ENCODE data around the gene FAM3A. TPM values are rescaled to one million over a fixed set of nuclear protein-coding genes. Genes with fewer than 3 reads are reported as not detected.

Gene FAM3A
- total and polyA plus RNA-seq, 12 donors, result 13.5 to 115 (median 55.6) TPM

DNA sequence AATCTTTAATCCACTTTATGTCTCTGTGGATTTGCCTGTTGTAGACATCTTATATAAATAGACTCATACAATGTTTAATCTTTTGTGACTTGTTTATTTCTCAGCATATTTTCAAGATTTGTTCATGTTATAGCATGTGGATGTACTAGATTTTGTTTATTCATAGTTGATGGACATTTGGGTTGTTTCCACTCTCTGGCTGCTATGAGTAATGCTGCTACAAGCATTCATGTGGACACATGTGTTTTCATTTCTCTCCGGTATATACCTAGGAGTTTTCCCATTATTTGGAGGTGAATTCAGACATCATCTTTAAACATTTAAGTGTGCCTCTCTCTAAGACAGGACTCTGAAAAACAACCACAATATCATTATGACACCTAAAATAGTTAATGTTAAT, 33.7 kb upstream of the FAM3A start:
- H3K9me3 ChIP-seq (replicated peaks in 1 of 3), result no peaks in the 10 kb centered on the region
- TF ChIP-seq, protein P1, sequence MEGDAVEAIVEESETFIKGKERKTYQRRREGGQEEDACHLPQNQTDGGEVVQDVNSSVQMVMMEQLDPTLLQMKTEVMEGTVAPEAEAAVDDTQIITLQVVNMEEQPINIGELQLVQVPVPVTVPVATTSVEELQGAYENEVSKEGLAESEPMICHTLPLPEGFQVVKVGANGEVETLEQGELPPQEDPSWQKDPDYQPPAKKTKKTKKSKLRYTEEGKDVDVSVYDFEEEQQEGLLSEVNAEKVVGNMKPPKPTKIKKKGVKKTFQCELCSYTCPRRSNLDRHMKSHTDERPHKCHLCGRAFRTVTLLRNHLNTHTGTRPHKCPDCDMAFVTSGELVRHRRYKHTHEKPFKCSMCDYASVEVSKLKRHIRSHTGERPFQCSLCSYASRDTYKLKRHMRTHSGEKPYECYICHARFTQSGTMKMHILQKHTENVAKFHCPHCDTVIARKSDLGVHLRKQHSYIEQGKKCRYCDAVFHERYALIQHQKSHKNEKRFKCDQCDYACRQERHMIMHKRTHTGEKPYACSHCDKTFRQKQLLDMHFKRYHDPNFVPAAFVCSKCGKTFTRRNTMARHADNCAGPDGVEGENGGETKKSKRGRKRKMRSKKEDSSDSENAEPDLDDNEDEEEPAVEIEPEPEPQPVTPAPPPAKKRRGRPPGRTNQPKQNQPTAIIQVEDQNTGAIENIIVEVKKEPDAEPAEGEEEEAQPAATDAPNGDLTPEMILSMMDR (IDR thresholded peaks at IDR 0.05), result no peak
- TF ChIP-seq POLR2A (IDR thresholded peaks at IDR 0.05), result no peak
- no peak overlapping the region for H3K4me3 ChIP-seq
- H3K27me3 ChIP-seq, result no peaks in the 10 kb centered on the region
- WGBS, 4 donors, result 57 to 87% (median 75%) methylated on average over 1 of the region's 1 CpG
- H3K4me1 ChIP-seq (replicated peaks in 1 of 2), result peaks cover 7 to 10% of the 10 kb centered on the region in 2 donors
- H3K36me3 ChIP-seq (replicated peaks in 1 of 2), result peaks cover 0 to 6% of the 10 kb centered on the region in 2 donors
- no peak overlapping the region for H3K27ac ChIP-seq
- no peak for DNase-seq
- intact Hi-C loops (cut with DNase I), result no loop called here

DNA sequence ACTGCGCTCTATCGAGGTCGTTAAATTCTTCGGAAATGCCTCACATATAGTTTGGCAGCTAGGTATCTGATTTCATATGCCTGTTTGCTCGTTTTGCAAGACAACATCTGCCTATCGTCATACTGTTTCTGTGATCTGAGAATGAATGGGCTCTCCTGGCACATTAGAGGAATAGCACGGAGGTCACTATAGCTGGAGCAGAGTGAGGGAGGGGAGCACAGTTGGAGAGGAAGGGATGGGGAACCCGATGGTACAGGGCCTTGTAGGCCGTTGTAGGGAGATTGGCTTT, 31.9 kb upstream of the FAM3A start:
- peak overlapping the region; percentile 60 to 95 (median 79) for H3K27ac ChIP-seq
- TF ChIP-seq, protein P1 (IDR thresholded peaks at IDR 0.05), result no peak
- TF ChIP-seq POLR2A (IDR thresholded peaks at IDR 0.05), result no peak
- H3K36me3 ChIP-seq (replicated peaks in 1 of 2), result no peaks in the 10 kb centered on the region

DNA sequence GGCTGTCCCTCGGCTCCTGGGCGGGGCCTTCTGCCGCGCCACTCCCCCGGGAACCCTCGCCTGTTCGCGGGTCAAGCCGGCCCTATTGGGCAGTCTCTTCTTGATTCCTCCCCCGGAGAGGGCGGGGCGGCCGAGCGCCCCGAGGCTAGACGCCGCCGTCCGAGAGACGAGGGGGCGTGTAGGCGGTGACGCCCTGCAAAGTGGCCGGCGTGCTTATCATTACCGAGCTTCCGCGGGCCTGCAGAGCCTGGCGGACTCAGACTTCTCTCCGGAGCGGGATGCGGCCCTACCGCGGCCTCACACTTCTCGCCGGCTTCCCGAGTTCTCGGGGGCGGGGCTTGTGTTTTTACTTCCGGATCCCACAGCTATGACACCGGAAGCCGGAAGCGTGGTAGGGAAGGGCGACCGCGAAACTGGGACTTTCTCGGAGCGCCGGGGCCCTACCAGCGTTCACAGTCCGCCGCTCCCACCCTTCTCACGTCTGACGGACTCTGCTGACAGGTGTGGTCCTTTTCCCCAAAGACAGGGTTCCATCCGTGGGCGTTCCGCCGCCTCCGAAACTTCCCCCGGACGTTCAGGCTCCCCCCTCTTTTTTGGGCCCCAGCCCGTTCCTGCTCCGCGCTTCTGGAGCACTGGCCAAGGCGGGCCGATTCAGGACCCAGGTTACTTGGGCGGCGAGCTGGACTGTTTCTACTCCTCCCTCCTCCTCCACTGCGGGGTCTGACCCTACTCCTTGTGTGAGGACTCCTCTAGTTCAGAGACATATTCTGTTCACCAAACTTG, 31.4 kb upstream of the FAM3A start, which contains the start of gene IKBKG:
TSS of gene IKBKG (plus strand) at position 376 of the 783 bp plus-strand sequence. CDS start 4,383 bp downstream, outside the sequence.
- TF ChIP-seq POLR2A (IDR thresholded peaks at IDR 0.05), result peak in 1 of 2 donors; percentile 36
- TF ChIP-seq, protein P1 (IDR thresholded peaks at IDR 0.05), result no peak
- peak; percentile 90 to 94 (median 91) for DNase-seq
- H3K27ac ChIP-seq, result peak within 1 kb of the TSS; percentile 60 to 95 (median 79)
- H3K4me1 ChIP-seq (replicated peaks in 1 of 2), result peaks cover 14 to 15% of the 10 kb centered on the region in 2 donors
- H3K36me3 ChIP-seq (replicated peaks in 1 of 2), result no peaks in the 10 kb centered on the region
- intact Hi-C loops (cut with DNase I), result no loop called here
- no peaks in the 10 kb centered on the region for H3K27me3 ChIP-seq
- peak within 1 kb of the TSS; percentile 42 to 78 (median 58) for H3K4me3 ChIP-seq
- WGBS, 4 donors, result 0 to 46% (median 18%) methylated on average over 23 to 69 of the region's 69 CpGs
- H3K9me3 ChIP-seq (replicated peaks in 1 of 3), result no peaks in the 10 kb centered on the region

More for the DNA sequence above, 31.9 kb upstream of the FAM3A start:
- DNase-seq, result no peak
- WGBS, 4 donors, result 0 to 29% (median 9%) methylated on average over 2 to 9 of the region's 9 CpGs
- Histone ChIP-seq H3K27me3 (no peaks in the 10 kb centered on the region), H3K9me3 (replicated peaks in 1 of 3) (no peaks in the 10 kb centered on the region), H3K4me1 (replicated peaks in 1 of 2) (peaks cover 10% of the 10 kb centered on the region in 2 donors), H3K4me3 (peak overlapping the region in 3 of 4 donors; percentile 49 to 78 (median 67))
- intact Hi-C loops (cut with DNase I), result no loop called here

DNA sequence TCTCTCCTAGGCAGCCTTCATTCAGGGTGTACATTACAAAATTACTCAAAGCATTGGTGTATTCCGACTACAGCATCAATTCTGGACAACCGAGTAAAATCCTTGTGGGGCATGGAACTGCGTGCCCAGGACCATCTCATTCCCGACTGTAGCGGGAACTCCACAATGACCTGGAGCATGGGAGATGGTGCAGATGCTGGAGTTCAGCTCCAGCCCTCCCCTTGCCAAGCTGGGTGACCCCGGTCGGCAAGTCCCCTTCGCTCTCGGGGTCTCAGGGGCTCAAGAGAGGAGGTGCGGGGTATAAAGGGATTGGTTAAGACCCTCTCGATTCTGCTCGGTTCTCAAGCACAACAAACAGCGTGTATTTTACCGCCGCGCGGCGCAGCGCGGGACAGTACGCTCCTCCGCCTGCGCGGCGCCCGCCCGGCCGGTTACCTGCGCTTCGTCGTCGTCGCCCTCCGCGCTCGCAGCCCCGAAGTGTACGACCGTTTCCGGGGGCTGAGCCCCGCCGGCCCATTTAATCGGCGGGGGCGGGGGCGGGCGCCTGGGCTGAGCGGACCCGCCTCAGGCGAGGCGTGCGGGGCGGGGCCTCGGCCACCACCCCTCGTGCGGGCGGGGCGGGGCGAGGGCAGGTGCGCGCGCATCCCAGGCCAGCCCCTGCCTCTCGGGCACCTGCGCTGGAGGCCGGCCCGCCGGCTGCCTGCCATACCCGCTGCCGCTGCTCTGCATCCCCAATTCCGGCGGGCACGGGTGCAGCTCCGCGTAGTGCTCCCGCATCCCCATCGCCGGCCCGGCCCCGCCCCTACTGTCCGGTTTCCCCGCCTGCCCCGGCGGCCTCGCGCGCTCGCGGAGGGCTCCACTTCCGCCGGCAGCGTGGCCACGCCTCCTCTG, 30.6 kb upstream of the FAM3A start, which contains the start of gene G6PD:
TSS of gene G6PD (minus strand) at position 493 of the 891 bp plus-strand sequence. CDS start 691 bp downstream, outside the sequence.
- TF ChIP-seq POLR2A (IDR thresholded peaks at IDR 0.05), result peak in 1 of 2 donors; percentile 34
- TF ChIP-seq, protein P1 (IDR thresholded peaks at IDR 0.05), result peak in 1 of 6 experiments; percentile 14
- intact Hi-C loops (cut with DNase I), result no loop called here

More for the DNA sequence above, 30.6 kb upstream of the FAM3A start, which contains the start of gene G6PD:
- Histone ChIP-seq H3K9me3 (replicated peaks in 1 of 3) (no peaks in the 10 kb centered on the region), H3K4me3 (peak within 1 kb of the TSS; percentile 42 to 78 (median 58)), H3K27ac (peak within 1 kb of the TSS; percentile 60 to 95 (median 79)), H3K27me3 (no peaks in the 10 kb centered on the region), H3K4me1 (replicated peaks in 1 of 2) (peaks cover 22% of the 10 kb centered on the region in 2 donors), H3K36me3 (replicated peaks in 1 of 2) (no peaks in the 10 kb centered on the region)
- DNase-seq, result peak in 4 of 7 donors; percentile 65 to 80 (median 77)
- 1 to 49% (median 33%) methylated on average over 38 to 80 of the region's 92 CpGs; no CpG with 5 or more reads in 1 of the 4 donors for WGBS, 4 donors
